DOHH2 (cell line): Measurements from ENCODE around the gene KRT5.

Experiments used
- H3F3A ChIP-seq: fragments of 200-600 bp; sonication (generic), shearing (Covaris generic); 2 replicates; pipeline ENCODE4 v1.6.0; 2016; ENCODE audit warnings: antibody characterized with exemption, mild to moderate bottlenecking; ENCODE audit not compliant: control insufficient read depth, insufficient read depth
- H3K27ac ChIP-seq: fragments of 200-600 bp; sonication (generic); 2 replicates; pipeline ENCODE4 v1.5.1; 2014; ENCODE audit warnings: low read depth, mild to moderate bottlenecking, low read length, moderate library complexity
- H3K27me3 ChIP-seq: fragments of 200-600 bp; sonication (generic); 2 replicates; pipeline ENCODE4 v1.6.1; 2014; ENCODE audit warnings: mild to moderate bottlenecking, low read length, mixed read lengths; ENCODE audit not compliant: control insufficient read depth
- H3K36me3 ChIP-seq: fragments of 200-600 bp; sonication (generic); 2 replicates; pipeline ENCODE4 v1.6.1; 2014; ENCODE audit warnings: mild to moderate bottlenecking, low read length, moderate library complexity, mixed read lengths; ENCODE audit not compliant: control insufficient read depth
- H3K4me1 ChIP-seq: fragments of 200-600 bp; sonication (generic); 2 replicates; pipeline ENCODE4 v1.6.1; 2014; ENCODE audit warnings: mild to moderate bottlenecking, low read length, mixed read lengths; ENCODE audit not compliant: control insufficient read depth
- H3K4me2 ChIP-seq: fragments of 200-600 bp; sonication (generic); 2 replicates; pipeline ENCODE4 v1.6.0; 2014; ENCODE audit warnings: mild to moderate bottlenecking, low read length, moderate library complexity
- H3K4me3 ChIP-seq: fragments of 200-600 bp; sonication (generic); 2 replicates; pipeline ENCODE4 v1.5.1; 2014; ENCODE audit warnings: mild to moderate bottlenecking, low read length, mixed read lengths
- H3K79me2 ChIP-seq: fragments of 200-600 bp; sonication (generic); 2 replicates; pipeline ENCODE4 v1.6.1; 2014; ENCODE audit warnings: mild to moderate bottlenecking, low read length, mixed read lengths; ENCODE audit not compliant: control insufficient read depth
- H3K9me2 ChIP-seq: fragments of 200-600 bp; sonication (generic); replicated peaks from 2 replicates; pipeline ENCODE4 v1.6.1; 2014; ENCODE audit warnings: mild to moderate bottlenecking, low read length, mixed read lengths; ENCODE audit not compliant: control insufficient read depth
- H3K9me3 ChIP-seq: fragments of 200-600 bp; sonication (generic); 2 replicates; pipeline ENCODE4 v1.6.1; 2014; ENCODE audit warnings: antibody characterized with exemption, low read length, mixed read lengths; ENCODE audit not compliant: control insufficient read depth, insufficient read depth
- H4K20me1 ChIP-seq: fragments of 200-600 bp; sonication (generic); 2 replicates; pipeline ENCODE4 v1.6.0; 2014; ENCODE audit warnings: low read depth, mild to moderate bottlenecking, antibody characterized with exemption, low read length, moderate library complexity; ENCODE audit not compliant: control insufficient read depth, insufficient read depth
- CTCF ChIP-seq: fragments of 200-600 bp; sonication (generic); IDR thresholded peaks from one replicate; pipeline ENCODE4 v1.5.1; 2014; ENCODE audit warnings: antibody characterized with exemption, mild to moderate bottlenecking, low read depth, low read length; ENCODE audit not compliant: poor library complexity, severe bottlenecking
- EZH2phosphoT487 ChIP-seq: fragments of 200-600 bp; sonication (generic); IDR thresholded peaks from 2 replicates; pipeline ENCODE4 v1.6.1; 2017; ENCODE audit warnings: borderline replicate concordance, mild to moderate bottlenecking, antibody characterized with exemption, low read length, moderate library complexity, mixed read lengths

The KRT5 gene

GRCh38 chr12:52519387-52519703 is 849 bp downstream of the KRT5 start:
- no peaks in the 10 kb centered on the region for H3K27me3 ChIP-seq
- no peaks in the 10 kb centered on the region for H3K79me2 ChIP-seq
- H3K4me3 ChIP-seq = no peak overlapping the region
- no peaks in the 10 kb centered on the region for H3K9me2 ChIP-seq
- H4K20me1 ChIP-seq = 0 out of 2 replicates have a peak, but pooled peaks cover 3% of the 10 kb centered on the region
- TF ChIP-seq CTCF (no peak), EZH2phosphoT487 (no peak)
- H3K27ac ChIP-seq = no peak overlapping the region
- no peaks in the 10 kb centered on the region for H3K4me1 ChIP-seq
- no peaks in the 10 kb centered on the region for H3K9me3 ChIP-seq
- no peaks in the 10 kb centered on the region for H3F3A ChIP-seq
- no peak overlapping the region for H3K4me2 ChIP-seq
- H3K36me3 ChIP-seq = no peaks in the 10 kb centered on the region

GRCh38 chr12:52518574-52519386 is 1.4 kb downstream of the KRT5 start:
- H3K9me2 ChIP-seq = no peaks in the 10 kb centered on the region
- H3K36me3 ChIP-seq = no peaks in the 10 kb centered on the region
- no peaks in the 10 kb centered on the region for H3K79me2 ChIP-seq
- H3F3A ChIP-seq = no peaks in the 10 kb centered on the region
- H3K4me2 ChIP-seq = no peak overlapping the region
- H3K27ac ChIP-seq = no peak overlapping the region
- H3K27me3 ChIP-seq = no peaks in the 10 kb centered on the region
- TF ChIP-seq CTCF (no peak), EZH2phosphoT487 (no peak)
- H3K9me3 ChIP-seq = no peaks in the 10 kb centered on the region
- no peaks in the 10 kb centered on the region for H3K4me1 ChIP-seq
- 0 out of 2 replicates have a peak, but pooled peaks cover 3% of the 10 kb centered on the region for H4K20me1 ChIP-seq
- no peak overlapping the region for H3K4me3 ChIP-seq

GRCh38 chr12:52517888-52518287 is 2.3 kb downstream of the KRT5 start:
- Histone ChIP-seq H4K20me1 (0 out of 2 replicates have a peak, but pooled peaks cover 3% of the 10 kb centered on the region), H3K36me3 (no peaks in the 10 kb centered on the region), H3K9me3 (no peaks in the 10 kb centered on the region), H3K4me3 (no peak overlapping the region), H3K4me2 (no peak overlapping the region), H3F3A (no peaks in the 10 kb centered on the region), H3K27me3 (no peaks in the 10 kb centered on the region; the same call in 1 of the 2 replicates), H3K9me2 (no peaks in the 10 kb centered on the region), H3K4me1 (no peaks in the 10 kb centered on the region), H3K27ac (no peak overlapping the region), H3K79me2 (no peaks in the 10 kb centered on the region)
- TF ChIP-seq EZH2phosphoT487 (no peak), CTCF (no peak)
